Epithelial cell of proximal tubule (primary cell): ENCODE data around the gene INPP5D. TPM values are rescaled to one million over a fixed set of nuclear protein-coding genes. Genes with fewer than 3 reads are reported as not detected.

Experiments
- DNase-seq: peaks from one replicate; pipeline ENCODE4 v3.0.0-alpha.2; 2011; ENCODE audit warnings: low read depth
- H3K4me3 ChIP-seq: 2 replicates; pipeline ENCODE4 v1.5.1; 2011; ENCODE audit warnings: low read depth, mild to moderate bottlenecking, low read length
- CTCF ChIP-seq: conservative IDR thresholded peaks from 2 replicates; pipeline ENCODE4 v1.5.1; 2012; ENCODE audit warnings: low read depth, mild to moderate bottlenecking, low read length
- total RNA-seq: library from RNA; depleted of rRNA; stranded (reverse); fragments of >200 nt; gene quantifications from 2 replicates; pipeline ENCODE4 v1.2.3, GENCODE V29; 2015

The INPP5D gene
- 0.80 and 1.8 TPM in 2 replicates for total RNA-seq

DNA sequence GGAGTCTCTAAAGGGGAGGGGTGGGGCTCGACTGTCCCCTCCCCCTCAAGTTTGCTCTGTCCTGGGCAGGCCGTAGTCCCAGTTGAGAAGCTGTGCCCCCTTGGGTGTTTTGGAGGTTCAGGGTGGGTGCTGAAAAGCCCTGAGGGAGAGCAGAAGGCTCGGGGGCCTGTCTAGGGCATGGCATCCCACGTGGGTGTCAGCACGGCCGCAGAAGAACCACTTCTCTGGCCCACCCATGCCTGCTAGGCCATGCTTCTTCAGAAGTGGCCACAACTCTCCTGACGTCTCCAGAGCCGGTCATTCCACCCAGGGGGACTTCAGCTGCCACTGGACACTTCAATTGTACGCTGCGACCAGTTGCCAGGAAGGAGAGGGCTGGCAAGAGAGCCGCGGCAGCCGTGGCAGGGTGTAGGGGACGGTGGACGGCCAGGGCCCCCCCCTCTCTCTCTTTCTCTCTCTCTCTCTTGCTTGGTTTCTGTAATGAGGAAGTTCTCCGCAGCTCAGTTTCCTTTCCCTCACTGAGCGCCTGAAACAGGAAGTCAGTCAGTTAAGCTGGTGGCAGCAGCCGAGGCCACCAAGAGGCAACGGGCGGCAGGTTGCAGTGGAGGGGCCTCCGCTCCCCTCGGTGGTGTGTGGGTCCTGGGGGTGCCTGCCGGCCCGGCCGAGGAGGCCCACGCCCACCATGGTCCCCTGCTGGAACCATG, at the start of gene INPP5D:
Gene INPP5D, plus strand, starts transcription at position 546 of the 704 bp plus-strand sequence. Its CDS starts 137 bp downstream, at position 683.
- H3K4me3 ChIP-seq, result no peak within 1 kb of the TSS
- no peak for DNase-seq
- TF ChIP-seq CTCF, result no peak

- no peak overlapping the region for H3K4me3 ChIP-seq
- DNase-seq, result no peak
- TF ChIP-seq CTCF, result no peak
Measured at GRCh38 chr2:233010569-233011267, 49.4 kb upstream of the INPP5D start.

DNA sequence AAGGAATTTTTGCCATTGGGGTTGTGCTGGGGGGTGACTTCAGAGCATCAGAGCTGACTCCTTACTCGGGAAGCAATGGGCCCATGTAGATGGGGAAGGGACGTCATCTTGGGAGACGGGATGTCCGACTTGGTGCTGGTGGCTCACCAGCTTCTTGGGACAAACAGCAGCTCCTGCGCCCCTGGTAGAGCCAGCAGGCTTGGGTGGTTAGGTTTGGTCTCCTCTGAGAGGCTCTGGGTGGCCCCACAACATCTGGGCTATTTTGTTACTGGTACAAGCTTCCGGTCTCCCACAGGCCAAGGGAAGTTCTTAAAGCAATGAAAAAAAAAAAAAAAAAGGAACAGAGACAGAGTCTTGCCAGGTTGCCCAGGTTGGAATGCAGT, 48.9 kb upstream of the INPP5D start:
- no peak for TF ChIP-seq CTCF
- DNase-seq, result no peak
- no peak overlapping the region for H3K4me3 ChIP-seq

GRCh38 chr2:233011702-233012131, 48.4 kb upstream of the INPP5D start:
- DNase-seq, result no peak
- H3K4me3 ChIP-seq, result no peak overlapping the region

DNA sequence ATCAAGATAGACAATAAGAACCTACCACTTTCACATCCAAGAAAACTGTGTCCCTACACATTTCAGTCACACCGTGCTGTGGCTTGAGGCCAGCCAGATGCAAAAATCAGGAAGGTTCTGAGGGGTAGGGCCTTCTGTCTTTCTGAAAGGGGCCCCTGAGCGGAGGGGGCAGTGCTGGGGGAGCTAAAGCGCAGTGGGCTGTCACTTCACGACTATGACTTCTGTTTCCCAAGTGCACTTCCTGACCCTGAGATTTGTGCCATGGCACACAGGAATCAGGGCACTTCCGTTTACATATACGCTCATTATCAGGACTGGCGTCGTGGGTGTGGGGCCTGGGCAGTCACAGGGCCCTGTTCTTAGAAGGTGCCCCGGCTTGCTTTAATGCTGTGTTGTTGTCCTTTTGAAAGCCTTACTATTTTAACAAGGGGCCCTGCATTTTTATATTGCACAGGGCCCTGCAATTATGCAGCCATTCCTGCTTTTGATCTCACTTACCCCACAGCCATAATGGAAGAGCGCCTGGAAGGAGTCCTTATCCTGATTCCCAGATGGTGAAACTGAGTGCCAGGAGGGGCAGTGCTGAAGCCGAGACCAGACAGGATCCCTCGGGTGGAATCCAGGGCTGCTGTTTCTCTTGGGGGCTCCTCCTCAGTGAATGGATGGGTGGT, 47.7 kb upstream of the INPP5D start:
- no peak overlapping the region for H3K4me3 ChIP-seq
- DNase-seq, result no peak
- TF ChIP-seq CTCF, result no peak

More at GRCh38 chr2:233011702-233012131, 48.4 kb upstream of the INPP5D start:
- no peak for TF ChIP-seq CTCF

DNA sequence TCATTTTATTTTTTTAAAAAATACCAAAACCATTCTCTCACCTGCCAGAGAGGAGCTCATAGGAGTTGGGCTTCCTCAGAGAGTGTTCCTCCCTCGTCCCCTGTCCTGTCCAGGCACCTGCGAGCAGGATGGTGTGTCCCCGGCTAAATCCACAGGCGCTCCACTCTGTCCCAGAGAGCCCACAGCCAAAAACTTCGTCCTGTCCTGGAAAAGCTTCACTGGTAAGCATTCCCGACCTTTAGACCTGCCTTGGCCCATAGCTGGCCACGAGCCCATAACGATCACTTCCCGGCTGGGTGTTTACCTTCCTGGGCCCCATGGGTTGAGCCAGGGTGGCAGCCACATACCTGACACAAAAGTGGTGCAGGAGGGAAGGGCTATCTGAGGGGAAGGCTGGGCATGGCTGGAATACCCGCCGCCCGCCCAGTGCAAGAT, 47.1 kb upstream of the INPP5D start, which contains the start of gene NGEF:
Gene NGEF, minus strand, starts transcription at position 230 of the 435 bp plus-strand sequence. CDS start 38,366 bp downstream, outside the sequence.
- no peak for TF ChIP-seq CTCF
- H3K4me3 ChIP-seq, result no peak within 1 kb of the TSS
- no peak for DNase-seq
